Neural crest cell (in vitro differentiated cells): ENCODE measurements around the gene SESN1. TPM values are rescaled to one million over a fixed set of nuclear protein-coding genes. Genes with fewer than 3 reads are reported as not detected.

Source experiments
- DNase-seq: peaks from one replicate; pipeline ENCODE4 v3.0.0; 2021; ENCODE audit warnings: low read depth, mixed read lengths, low spot score
- H3K27ac Mint-ChIP-seq: one replicate; pipeline ENCODE4 v1.8.0; 2021; ENCODE audit warnings: mild to moderate bottlenecking, mixed read lengths; ENCODE audit not compliant: unreplicated experiment
- H3K27me3 Mint-ChIP-seq: 2 replicates; pipeline ENCODE4 v1.8.0; 2021; ENCODE audit warnings: low read depth, mild to moderate bottlenecking, mixed read lengths
- H3K36me3 Mint-ChIP-seq: 2 replicates; pipeline ENCODE4 v1.8.0; 2021; ENCODE audit warnings: low read depth, mild to moderate bottlenecking, mixed read lengths
- H3K4me1 Mint-ChIP-seq: 2 replicates; pipeline ENCODE4 v1.8.0; 2021; ENCODE audit warnings: mixed read lengths
- H3K4me3 Mint-ChIP-seq: one replicate; pipeline ENCODE4 v1.8.0; 2021; ENCODE audit warnings: mild to moderate bottlenecking, mixed read lengths
- H3K9me3 Mint-ChIP-seq: 2 replicates; pipeline ENCODE4 v1.8.0; 2021; ENCODE audit warnings: mixed read lengths
- CTCF ChIP-seq: fragments of 200-600 bp; sonication (generic); conservative IDR thresholded peaks from 2 replicates; pipeline ENCODE4 v1.5.0; 2021; ENCODE audit warnings: antibody characterized with exemption, mild to moderate bottlenecking
- total RNA-seq: library from RNA; stranded (reverse); gene quantifications from 2 replicates; pipeline ENCODE4 v1.2.1, GENCODE V29; 2021

Gene SESN1
- total RNA-seq, 1 donor from 2014 or later: 11.5 TPM

- no peaks in the 10 kb centered on the region for H3K4me1 Mint-ChIP-seq
- no peak for TF ChIP-seq CTCF
- no peaks in the 10 kb centered on the region for H3K9me3 Mint-ChIP-seq
- H3K27me3 Mint-ChIP-seq: no peaks in the 10 kb centered on the region
- no peak overlapping the region for H3K27ac Mint-ChIP-seq
- H3K4me3 Mint-ChIP-seq: no peak overlapping the region
- no peak for DNase-seq
- peaks cover 13% of the 10 kb centered on the region for H3K36me3 Mint-ChIP-seq
Observed at GRCh38 chr6:108989700-108990099, 104.9 kb downstream of the SESN1 start.

- Mint-ChIP-seq H3K4me1 (no peaks in the 10 kb centered on the region), H3K9me3 (no peaks in the 10 kb centered on the region), H3K36me3 (peaks cover 14% of the 10 kb centered on the region), H3K27ac (no peak overlapping the region), H3K4me3 (no peak overlapping the region), H3K27me3 (no peaks in the 10 kb centered on the region)
- TF ChIP-seq CTCF: no peak
- DNase-seq: no peak
Observed at GRCh38 chr6:108988765-108989164, 105.9 kb downstream of the SESN1 start.

GRCh38 chr6:108988296-108988695 lies 106.3 kb downstream of the SESN1 start:
- no peak for TF ChIP-seq CTCF
- H3K4me3 Mint-ChIP-seq: no peak overlapping the region
- H3K27me3 Mint-ChIP-seq: no peaks in the 10 kb centered on the region
- H3K9me3 Mint-ChIP-seq: no peaks in the 10 kb centered on the region
- DNase-seq: no peak
- H3K27ac Mint-ChIP-seq: no peak overlapping the region
- H3K4me1 Mint-ChIP-seq: no peaks in the 10 kb centered on the region
- H3K36me3 Mint-ChIP-seq: peaks cover 16% of the 10 kb centered on the region

- Mint-ChIP-seq H3K36me3 (peaks cover 21% of the 10 kb centered on the region), H3K27ac (no peak overlapping the region), H3K9me3 (no peaks in the 10 kb centered on the region), H3K4me1 (no peaks in the 10 kb centered on the region), H3K4me3 (no peak overlapping the region), H3K27me3 (no peaks in the 10 kb centered on the region)
- no peak for DNase-seq
- TF ChIP-seq CTCF: no peak
Observed at GRCh38 chr6:108987156-108987555, 107.5 kb downstream of the SESN1 start.

- Mint-ChIP-seq H3K4me1 (no peaks in the 10 kb centered on the region), H3K4me3 (no peak overlapping the region), H3K9me3 (peaks cover 2% of the 10 kb centered on the region), H3K27me3 (no peaks in the 10 kb centered on the region), H3K27ac (no peak overlapping the region), H3K36me3 (peaks cover 19% of the 10 kb centered on the region)
- no peak for DNase-seq
- no peak for TF ChIP-seq CTCF
Observed at GRCh38 chr6:108985301-108985700, 109.3 kb downstream of the SESN1 start.

GRCh38 chr6:108983151-108983550 lies 111.5 kb downstream of the SESN1 start:
- TF ChIP-seq CTCF: no peak
- Mint-ChIP-seq H3K4me1 (no peaks in the 10 kb centered on the region), H3K4me3 (no peak overlapping the region), H3K36me3 (peaks cover 35% of the 10 kb centered on the region), H3K27ac (no peak overlapping the region), H3K27me3 (no peaks in the 10 kb centered on the region), H3K9me3 (peaks cover 11% of the 10 kb centered on the region)
- no peak for DNase-seq
